OCI-LY3 (cell line): Measurements from ENCODE around the gene FITM1.

Experiments
- CTCF ChIP-seq: fragments of 200-600, 300-600 bp; sonication (generic); IDR thresholded peaks from 2 replicates; pipeline ENCODE4 v1.5.1; 2014; ENCODE audit warnings: antibody characterized with exemption, low read length, low read depth
- EZH2phosphoT487 ChIP-seq: fragments of 200-600 bp; shearing (Covaris generic); IDR thresholded peaks from 2 replicates; pipeline ENCODE4 v1.6.1; 2018; ENCODE audit warnings: antibody characterized with exemption, mixed run types, low read depth

- TF ChIP-seq CTCF (no peak), EZH2phosphoT487 (no peak)
These were observed 36.3 kb upstream of the FITM1 start, which contains the start of gene PCK2 for GRCh38 chr14:24093901-24094840.
